HL-60 (cell line): ENCODE measurements around the gene LINGO4.

Source experiments
- TF ChIP-seq, protein P1 (sequence below): IDR thresholded peaks from one replicate; pipeline ENCODE4 v1.5.1; 2011; ENCODE audit warnings: low read length, control low read depth, inconsistent platforms; ENCODE audit not compliant: insufficient read depth
- TF ChIP-seq, protein P2 (sequence below): IDR thresholded peaks from 2 replicates; pipeline ENCODE4 v1.6.1; 2012; ENCODE audit warnings: low read depth; ENCODE audit not compliant: insufficient replicate concordance

DNA sequence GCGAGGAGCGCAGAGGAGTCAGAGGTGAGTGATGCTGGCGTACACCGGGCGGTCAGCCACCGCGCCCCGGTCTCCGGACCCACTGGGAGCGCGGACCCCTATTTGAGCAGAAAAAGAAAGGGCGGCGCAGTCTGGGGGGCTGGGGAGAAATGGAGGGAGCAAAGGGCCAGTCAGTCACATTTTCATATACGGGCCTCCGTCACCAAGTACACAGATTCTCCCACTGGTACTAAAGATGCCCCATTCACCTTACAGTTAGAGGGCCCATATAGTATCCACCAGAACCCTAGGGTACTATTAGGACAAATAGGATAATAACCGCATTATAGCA lies 33.8 kb upstream of the LINGO4 start:
- TF ChIP-seq, protein P1, sequence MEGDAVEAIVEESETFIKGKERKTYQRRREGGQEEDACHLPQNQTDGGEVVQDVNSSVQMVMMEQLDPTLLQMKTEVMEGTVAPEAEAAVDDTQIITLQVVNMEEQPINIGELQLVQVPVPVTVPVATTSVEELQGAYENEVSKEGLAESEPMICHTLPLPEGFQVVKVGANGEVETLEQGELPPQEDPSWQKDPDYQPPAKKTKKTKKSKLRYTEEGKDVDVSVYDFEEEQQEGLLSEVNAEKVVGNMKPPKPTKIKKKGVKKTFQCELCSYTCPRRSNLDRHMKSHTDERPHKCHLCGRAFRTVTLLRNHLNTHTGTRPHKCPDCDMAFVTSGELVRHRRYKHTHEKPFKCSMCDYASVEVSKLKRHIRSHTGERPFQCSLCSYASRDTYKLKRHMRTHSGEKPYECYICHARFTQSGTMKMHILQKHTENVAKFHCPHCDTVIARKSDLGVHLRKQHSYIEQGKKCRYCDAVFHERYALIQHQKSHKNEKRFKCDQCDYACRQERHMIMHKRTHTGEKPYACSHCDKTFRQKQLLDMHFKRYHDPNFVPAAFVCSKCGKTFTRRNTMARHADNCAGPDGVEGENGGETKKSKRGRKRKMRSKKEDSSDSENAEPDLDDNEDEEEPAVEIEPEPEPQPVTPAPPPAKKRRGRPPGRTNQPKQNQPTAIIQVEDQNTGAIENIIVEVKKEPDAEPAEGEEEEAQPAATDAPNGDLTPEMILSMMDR: no peak
- TF ChIP-seq, protein P2, sequence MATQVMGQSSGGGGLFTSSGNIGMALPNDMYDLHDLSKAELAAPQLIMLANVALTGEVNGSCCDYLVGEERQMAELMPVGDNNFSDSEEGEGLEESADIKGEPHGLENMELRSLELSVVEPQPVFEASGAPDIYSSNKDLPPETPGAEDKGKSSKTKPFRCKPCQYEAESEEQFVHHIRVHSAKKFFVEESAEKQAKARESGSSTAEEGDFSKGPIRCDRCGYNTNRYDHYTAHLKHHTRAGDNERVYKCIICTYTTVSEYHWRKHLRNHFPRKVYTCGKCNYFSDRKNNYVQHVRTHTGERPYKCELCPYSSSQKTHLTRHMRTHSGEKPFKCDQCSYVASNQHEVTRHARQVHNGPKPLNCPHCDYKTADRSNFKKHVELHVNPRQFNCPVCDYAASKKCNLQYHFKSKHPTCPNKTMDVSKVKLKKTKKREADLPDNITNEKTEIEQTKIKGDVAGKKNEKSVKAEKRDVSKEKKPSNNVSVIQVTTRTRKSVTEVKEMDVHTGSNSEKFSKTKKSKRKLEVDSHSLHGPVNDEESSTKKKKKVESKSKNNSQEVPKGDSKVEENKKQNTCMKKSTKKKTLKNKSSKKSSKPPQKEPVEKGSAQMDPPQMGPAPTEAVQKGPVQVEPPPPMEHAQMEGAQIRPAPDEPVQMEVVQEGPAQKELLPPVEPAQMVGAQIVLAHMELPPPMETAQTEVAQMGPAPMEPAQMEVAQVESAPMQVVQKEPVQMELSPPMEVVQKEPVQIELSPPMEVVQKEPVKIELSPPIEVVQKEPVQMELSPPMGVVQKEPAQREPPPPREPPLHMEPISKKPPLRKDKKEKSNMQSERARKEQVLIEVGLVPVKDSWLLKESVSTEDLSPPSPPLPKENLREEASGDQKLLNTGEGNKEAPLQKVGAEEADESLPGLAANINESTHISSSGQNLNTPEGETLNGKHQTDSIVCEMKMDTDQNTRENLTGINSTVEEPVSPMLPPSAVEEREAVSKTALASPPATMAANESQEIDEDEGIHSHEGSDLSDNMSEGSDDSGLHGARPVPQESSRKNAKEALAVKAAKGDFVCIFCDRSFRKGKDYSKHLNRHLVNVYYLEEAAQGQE: no peak
